Stimulated activated CD4-positive, alpha-beta T cell treated with anti-CD3 and anti-CD28 coated beads, Interleukin-4, amount 100 ng/mL, for 4 hours (primary cell): ENCODE data around the gene CXCR4.
"Not testable (repeated sequence)": the region's sequence is repeated elsewhere in the genome, so short reads cannot be mapped to it uniquely, and the experiment has no call there.

Experiments
- DNase-seq, 2 experiments: peaks; one replicate each; pipeline ENCODE4 v3.0.0-alpha.2; 2020

CXCR4 gene

DNA sequence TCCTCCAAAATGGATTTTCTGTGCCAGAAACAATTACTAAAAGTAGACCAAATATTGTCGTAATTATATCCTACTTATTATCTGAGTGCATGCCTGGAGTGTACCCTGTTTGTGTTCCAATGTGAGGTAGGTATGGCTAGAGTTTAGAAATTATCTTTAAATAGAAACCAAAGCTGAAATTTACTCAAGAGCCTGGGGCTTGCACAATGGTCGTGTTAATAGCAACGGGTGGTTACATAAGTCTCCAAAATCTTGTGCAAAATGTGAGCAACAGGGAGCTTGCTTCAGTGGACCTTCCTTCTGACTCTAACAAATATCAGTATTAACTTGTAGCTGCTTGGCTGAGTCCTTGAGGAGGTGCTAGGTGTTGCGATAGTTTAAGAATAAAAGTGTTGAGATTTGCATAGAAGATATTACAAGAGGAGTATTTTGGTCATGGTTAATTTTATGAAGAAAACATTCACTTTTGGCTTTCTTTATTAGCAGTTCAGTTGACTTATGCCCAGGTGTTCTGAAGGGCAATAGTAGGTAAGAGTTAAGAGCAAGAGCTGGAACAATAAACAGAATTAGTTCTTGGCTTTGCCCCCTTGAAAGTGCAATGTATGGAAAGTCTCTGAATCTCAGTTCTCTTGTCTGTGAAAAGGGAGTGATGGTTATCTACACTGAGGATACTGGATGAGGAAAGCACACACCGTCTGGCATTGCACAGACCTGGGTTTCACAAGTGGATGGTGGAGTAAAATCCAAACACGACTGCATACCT lies 4.6 kb downstream of the CXCR4 start:
- DNase-seq, result no peak

DNA sequence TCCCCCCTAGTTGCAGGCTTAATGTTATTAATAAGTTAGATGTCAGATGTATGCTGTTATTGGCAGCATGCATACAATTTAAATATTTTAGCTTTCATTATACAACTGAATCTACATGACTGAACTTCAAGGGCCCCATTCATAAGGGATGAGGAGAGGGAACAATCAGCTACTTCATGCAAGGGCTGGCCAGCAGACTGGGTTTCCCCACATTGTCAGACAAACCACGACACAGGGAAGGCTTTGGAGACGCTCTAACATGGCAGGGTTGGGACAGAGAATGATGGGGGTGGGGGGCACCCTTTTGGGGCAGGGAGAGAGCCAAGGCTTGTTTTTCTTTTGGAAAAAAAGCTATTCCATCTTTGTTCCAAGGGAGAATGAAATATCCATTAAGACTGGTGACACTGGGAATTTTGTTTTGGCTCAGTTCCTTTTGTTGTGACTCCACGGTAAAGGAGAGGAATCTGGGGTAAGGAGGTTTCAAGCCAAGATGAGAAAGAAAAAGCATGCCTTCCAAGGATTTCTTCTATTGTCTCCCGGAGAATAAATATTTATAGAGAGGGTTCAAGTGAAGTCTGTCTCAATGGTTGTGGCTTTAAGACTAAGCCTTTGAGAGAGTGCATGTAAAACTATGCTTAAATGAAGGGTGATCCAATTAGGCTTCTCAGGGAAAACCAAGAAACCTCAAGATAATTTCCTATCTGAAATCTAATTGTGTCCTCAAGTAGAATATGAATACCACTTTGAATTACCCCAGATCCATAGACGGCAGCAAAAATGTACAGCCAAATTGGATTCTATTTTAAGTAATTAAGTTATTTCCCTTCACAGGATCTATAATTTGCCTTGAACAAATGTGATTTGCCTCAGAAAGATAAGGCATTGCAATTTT lies 5.4 kb downstream of the CXCR4 start:
- DNase-seq, result no peak

DNA sequence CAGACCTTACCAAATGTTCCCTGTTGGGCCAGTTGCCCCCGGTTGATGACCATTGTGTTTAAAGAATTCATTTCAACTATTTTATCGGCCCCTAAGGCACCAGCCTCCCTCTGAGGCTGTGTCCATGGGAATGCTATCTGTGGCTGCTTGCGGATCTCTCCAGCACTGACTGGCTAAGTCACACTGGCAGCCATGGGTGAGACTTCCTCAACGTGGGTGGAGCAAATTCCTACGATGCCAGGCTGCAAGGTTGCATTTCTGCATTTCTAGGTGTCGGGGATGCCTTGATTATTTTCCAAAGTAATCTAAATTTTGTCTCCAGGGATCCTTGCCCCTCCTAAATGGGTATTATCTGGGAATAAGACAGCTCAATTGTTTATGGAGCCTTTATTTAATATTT lies 6.2 kb downstream of the CXCR4 start:
- DNase-seq, result no peak

DNA sequence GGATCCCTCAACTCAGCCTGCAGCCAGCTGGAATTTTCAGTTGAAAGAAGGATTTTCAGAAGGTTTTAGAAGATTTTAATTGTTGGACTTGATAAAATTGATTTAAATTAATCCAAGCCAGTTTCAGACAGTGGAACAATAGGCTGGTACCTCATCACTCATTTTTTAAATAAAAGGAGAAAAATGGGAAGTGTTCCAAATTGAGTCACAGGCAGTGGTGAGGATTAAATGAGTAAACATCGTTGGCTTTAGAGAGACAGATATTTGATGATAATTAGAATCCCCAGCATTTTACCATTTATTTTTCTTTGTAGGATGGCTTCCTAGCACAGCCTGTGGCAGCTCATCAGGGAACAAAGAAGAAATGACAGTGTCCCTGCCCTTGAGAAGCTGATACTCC lies 7.4 kb downstream of the CXCR4 start:
- DNase-seq, result no peak

DNA sequence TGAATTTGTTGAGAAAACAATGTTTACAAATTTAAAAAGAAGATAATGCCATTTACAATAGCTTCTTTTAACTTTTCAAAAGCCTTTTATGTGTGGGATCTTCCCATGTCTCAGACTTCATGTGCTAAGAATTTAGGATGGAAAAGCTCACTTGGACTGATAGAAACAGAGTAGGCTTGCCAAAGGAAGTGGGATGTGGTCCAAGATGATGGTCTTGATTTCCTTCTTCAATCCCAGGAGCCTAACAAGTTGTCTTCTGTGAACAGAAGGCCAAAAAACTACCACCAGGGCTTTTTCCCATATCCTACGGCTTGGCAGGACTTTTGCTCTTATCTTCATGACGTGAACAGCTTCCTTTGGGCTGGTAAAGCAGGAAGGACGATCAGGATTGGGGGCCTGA lies 9.5 kb downstream of the CXCR4 start:
- DNase-seq, result no peak

DNA sequence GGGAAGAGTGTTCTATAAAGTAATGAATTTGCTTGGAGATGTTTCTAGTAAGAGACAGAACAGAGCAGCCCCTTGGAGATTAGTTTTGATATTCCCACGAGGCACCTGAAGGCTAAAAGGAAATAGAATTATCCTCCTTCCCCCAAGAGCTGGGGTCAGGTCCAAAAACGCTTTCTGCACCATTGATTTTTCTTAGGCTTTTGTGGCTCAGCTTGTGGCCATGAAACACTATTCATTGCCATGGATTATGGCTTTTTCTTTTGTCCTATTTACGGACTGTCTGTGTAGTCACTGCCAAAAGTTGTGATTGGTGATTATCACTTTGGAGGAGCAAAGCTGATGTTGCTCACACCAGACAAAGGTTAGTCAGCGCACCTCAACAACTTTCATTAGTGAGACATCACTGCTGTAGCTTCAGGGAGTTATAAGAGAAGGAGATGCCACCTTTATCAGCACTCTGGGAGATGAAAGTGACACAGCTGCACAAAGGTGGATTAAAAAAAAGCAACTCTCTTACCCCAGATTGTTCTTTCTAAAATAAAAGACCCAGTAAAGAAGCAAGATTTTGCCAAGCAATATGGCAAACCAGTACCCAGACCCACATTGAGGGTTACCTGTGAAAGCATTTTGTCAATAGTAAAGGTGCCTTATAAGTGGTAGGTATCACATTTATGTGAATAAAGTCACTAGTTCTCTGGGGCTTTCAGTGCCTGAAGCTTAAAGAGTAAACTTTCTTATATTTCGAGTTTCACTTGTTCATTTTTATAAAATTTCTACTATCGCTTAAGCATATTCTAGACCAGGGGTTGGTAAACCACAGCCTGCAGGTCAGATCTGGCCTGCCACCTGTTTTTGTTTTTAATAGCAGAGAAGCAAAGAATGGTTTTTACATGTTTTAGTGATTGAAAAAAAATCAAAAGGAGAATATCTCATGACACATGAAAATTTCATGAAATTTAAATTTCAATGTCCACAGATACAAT lies 10.6 kb downstream of the CXCR4 start:
- no peak for DNase-seq

DNA sequence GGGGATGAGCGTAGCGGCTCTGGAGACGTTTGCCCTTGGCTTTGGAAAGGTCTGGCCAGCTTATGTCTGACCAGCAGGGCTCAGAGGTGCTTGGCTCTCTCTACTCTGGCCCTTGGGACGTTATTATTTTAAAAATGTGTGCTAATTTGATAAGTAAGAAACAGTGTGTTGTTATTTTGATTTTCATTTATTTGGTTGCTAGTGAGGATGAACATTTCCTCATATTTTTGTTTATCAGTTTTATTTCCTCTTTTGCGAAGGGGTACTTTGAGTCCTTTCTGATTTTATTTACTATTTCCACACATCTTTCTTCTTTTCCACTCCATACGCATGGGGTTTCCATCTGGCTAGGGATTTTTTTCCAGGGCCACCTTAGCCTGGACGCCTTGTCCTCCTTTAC lies 11.4 kb downstream of the CXCR4 start:
- no peak for DNase-seq

DNA sequence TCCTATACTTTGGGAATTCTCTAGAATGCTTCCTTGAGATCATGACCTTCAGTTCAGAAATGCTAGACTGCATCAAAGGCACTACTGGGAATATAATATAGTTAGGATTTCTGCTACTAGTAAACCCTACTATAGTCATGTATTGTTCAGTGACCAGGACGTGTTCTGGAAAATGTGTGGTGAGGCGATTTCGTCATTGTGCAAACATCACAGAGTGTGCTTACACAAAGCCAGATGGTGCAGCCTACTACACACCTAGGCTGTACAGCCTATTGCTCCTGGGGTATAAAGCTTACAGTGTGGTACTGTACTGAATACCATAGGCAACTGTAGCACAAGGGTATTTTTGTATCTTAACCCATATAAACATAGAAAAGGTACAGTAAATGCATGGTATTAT lies 13.0 kb downstream of the CXCR4 start:
- no peak for DNase-seq

DNA sequence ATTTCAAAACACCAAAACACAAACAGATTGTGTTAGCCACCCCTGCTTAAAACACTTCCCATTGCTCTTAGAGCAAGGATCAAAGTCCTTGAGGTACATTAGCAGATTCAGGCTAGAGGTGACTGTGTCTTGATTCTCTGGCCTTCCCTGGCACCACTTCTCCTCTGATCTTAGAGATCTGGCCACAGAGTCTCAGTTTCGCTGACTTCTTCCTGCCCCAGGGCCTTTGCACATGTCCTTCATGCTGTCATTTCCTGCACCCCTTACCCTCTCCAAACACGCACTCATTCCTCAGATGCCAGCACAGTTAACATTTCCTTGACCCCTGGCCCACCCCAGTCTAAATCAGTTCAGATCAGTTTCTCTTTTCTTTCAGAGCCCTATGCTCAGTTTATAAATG lies 16.9 kb downstream of the CXCR4 start:
- no peak for DNase-seq

DNA sequence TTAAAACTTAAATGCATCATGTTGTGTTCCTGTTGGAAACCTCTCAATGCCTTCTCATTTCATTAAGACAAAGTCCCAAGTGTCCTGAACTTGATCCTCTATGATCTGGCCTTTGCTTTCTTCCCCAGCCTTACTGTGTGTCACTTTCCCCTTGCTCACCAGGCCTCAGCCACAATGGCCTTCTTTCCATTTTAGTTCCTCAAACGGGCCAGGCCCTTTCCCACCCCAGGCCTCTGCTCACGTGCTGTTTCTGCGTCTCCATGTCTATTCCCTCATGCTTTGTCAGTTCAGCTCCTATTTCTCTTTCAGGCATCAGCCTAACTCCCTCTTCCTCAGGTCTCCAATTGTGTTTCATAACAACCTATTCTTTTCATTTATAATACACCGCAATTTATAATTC lies 19.5 kb downstream of the CXCR4 start:
- no peak for DNase-seq

DNA sequence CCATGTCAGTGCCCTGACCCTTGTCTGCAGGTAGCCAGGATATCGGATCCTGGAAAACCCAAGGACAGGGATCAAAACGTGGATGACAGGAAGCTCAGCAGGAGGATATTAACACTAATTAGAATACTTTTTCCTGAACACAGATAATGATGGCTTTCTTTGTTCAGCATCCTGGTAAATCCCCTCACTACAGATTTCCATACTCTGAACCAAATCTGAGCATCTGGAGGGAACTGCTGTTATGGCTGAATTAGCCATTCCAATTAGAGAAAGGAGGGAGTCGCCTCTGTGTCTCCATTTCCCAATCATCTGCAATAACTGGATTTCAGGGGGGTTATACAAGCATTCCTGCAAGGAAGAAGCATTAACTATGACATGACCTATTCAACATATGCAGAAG lies 24.4 kb downstream of the CXCR4 start:
- no peak for DNase-seq

DNA sequence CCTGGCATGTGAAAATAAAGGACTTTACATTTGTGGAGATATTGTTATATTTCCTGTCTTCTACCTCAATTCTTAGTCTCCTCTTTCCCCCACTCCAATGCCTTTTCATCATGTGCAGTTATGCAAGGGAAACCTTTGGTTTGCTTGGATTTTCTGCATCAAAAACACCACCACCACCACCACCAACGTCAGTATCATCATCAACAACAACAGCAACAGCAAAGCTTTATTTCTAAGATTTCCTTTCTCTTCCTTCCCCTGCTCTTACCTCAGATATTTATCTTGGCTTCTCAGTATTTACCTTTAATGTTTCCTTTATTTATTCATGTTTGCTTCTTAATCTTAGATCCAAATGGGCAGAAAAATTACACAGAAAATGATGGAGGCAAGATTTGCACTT lies 26.1 kb downstream of the CXCR4 start:
- DNase-seq, result no peak

DNA sequence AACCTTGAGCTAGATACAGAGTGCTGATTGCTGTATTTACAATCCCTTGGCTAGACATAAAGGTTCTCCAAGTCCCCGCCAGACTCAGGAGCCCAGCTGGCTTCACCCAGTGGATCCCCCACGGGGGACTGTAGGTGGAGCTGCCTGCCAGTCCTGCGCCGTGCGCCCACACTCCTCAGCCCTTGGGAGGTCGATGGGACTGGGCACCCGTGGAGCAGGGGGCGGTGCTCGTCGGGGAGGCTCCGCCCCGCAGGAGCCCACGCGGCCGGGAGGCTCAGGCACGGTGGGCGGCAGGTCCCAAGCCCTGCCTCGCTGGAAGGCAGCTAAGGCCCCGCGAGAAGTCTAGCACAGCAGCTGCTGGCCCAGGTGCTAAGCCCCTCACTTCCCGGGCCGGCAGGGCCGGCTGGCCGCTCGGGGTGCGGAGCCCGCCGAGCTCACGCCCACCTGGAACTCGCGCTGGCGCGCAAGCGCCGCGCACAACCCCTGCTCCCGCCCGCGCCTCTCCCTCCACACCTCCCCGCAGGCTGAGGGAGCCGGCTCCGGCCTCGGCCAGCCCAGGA lies 30.0 kb downstream of the CXCR4 start:
- not testable (repeated sequence) for DNase-seq

DNA sequence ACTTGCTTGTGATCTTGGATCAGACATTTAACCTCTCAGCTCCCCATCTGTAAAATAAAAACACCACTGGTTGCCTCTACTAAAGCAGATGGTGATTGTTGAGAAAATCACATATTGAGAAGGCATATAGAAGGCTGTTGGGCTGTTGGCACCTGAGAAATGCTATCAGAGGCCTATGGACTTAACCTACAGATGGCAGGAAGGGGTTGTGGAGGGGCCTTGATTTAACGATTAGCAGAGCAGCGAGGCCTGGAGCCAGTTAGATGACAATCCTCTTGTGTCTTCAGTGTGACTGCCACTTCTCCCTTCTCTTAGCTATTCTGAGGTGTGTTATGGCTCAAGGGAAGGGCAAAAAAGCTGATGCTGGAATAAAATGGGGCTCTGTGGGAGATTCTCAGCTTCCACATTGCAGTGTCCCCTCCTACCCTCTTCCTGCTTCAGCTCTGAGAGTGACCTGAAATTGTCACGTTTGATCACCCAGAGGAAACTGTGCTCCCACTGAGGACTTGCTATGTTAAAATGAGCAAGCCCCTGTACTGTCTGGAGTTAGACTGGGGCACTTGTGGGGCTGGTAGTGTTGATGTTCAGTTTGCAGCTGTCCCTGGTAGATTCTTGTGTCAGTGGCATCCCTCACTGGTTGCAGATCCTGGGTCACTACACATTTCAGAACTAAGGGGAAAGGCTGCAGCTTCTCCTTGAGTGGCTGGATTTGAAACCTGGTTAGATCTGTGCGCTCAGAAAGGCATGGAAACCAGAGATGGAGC lies 31.5 kb downstream of the CXCR4 start:
- DNase-seq, result no peak

DNA sequence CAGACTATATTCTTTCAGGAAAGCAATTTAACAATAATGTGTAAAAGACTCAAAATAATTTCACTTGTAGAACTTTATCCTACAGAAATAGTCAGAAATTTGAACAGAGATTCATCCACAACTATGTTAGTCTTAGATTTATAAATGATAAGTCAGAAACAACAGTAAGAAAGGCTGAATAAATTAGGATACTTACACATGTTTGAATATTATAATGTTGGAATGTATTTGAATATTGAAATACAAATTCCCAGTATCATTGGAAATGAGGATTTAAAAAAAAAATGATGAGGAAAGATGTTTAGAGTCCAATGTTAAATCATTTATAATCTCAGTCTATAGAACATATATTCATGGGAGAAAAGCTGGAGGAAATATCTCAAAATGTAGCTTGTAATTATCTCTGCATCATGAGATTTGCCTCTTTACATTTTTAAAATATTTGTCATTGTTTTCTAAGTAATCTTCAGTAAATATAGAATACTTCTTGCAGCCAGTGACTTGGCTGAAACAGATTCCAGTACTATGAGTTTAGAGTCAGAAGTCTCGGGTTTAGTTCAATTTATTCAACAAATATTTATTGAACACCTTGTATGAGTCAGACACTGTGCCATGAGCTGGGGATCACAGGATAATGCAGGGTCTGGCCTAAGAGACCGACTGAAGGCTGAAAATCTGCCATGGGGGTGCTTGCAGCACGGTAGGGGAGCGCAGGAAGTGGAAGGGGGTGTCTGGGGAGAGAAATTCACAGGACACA lies 32.3 kb downstream of the CXCR4 start:
- DNase-seq, result no peak

DNA sequence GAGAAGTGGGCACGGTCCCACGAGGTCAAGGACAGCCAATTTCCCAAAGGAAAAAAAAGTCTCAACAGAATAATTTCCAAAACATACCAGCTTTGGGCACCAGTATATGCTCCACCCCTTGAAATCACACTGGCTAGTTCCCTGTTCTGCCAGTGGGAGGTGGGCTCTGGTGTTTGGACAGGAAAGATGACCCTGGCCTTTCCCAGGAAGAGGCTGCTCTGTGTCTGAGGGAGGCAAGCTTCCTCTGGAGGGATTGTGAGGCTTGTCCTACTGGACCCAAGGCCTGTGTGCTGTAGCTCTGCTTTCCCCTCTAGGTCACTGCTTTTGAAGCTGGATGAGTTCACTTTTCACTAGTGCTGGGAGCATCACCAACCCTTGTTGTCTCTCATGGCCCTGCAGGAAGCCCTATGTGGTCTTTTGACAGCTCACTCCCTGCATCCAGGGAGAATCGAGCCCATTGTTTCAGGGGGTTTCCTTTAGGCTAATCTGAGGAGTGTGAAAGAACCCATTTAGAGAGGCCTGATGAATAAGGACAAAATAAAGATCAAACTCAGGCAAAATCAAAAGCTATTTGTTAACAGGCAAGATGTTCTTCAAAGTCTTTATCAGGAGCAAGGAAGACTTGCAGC lies 36.3 kb downstream of the CXCR4 start:
- DNase-seq, result no peak

DNA sequence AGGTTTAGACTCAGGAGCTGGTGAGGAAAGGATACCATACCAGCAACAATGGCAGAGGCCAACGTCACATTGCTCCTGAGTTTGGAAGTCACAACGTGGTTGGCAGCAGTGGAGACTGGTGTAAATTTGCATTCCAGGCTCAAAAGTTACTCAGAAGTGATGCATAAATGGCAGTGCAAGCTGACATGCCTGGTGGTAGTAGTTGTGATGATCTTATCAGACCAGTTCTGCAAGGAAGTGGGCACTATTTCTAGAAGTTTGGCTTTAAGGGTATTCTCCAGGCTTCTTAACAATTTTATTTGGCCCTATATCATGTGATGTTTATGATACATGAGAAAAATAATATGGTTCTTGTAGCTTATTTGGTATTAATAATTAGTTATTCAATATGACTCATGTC lies 37.8 kb downstream of the CXCR4 start:
- no peak for DNase-seq

DNA sequence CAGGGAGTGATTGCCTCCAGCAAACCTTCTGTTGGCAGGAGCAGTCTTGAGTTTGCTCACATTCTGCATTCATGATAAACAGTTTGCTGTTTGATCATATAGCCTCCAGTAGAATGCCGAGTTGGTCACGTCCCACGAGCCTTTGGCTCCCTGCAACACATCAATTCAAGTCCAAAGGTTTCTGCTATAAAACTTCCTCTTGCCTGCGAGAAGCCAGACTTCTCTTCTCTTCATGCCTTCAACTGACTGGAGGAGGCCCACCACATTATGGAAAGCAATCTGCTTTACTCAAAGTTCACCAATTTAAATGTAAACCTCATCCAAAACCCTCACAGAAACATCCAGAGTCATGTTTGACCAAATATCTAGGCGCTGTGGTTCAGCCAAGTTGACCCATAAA lies 40.8 kb downstream of the CXCR4 start:
- DNase-seq, result no peak

DNA sequence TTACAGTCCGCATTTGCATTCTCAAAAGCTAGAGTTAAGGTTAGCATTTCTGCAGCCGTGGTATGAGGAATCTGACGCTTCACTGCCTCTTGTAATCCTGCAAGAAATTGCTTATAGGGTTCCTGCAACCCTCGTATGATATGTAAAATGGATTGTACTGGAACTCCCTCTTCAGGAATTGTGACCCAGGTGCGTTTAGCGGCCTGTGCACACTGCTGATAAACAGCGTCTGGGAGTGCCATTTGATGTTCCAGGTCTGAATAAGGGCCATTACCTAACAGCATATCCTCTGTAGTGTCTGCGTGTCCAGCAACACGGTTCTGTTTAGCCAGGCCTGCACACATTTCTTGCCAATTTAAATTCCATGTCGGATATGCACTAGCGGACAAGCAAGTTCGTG lies 42.5 kb downstream of the CXCR4 start:
- no peak for DNase-seq

DNA sequence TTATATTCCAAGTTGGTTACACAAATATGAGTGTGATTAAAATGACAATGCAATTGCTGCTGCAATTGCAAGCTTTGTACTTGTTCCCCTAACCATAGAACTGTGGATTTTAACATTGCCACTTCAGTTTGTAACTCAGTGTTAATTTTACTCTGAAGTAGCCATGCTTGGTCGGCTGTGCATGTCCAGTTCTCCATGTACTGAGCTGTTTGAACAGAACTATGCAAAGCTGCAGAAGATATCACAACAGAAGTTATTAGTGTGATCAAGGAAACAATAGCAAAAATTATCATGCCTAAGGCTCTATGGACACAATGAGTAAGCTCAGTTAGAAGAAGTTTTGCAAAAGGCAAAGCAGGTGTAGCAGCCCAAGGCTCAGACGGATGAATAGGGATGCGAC lies 45.3 kb downstream of the CXCR4 start:
- DNase-seq, result no peak

DNA sequence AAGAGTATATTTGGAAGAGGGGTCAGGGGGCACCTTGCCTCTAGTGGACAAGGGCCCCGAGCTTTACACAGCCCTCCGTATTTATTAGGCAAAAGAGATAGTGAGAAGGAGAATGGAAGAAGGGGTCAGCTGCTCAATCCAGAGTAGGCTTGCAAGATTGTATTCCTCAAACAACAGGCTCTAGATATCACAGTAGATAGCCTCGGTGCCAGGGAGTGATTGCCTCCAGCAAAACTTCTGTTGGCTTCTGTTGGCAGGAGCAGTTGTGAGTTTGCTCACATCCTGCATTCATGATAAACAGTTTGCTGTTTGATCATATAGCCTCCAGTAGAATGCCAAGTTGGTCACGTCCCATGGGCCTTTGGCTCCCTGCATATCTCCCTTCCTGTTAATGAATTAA lies 46.1 kb downstream of the CXCR4 start:
- not testable (repeated sequence) for DNase-seq
